ENCODE data around the gene ABCC1. TPM values are rescaled to one million over a fixed set of nuclear protein-coding genes. Genes with fewer than 3 reads are reported as not detected.

Gene ABCC1
- total and polyA plus RNA-seq, 2 of the 8 experiments (the other 6 are each of a cell fraction or from before 2014, with no cell fraction given) = 42.6 to 66.8 TPM

DNA sequence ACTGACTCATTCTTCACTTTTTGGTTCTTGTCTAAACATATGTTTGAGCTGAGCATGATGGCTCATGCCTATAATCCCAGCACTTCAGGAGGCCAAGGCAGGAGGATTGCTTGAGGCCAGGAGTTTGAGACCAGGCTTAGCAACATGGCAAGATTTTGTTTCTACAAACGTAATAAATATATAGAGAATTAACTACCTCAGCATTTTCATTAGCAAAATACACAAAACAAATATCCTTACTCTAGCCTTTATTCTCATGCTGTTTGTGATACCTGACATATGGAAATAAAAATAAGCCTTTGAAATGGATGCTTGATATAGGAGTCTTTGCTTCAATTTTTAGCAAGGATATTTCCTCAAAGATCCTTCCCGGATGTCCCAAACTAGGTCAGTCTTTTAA, 132.8 kb downstream of the ABCC1 start:
- H3K23me2 ChIP-seq (ENCODE audit: low read depth, low read length) = no peaks in the 10 kb centered on the region
- H2AK5ac ChIP-seq (ENCODE audit: low read depth, low read length) = no peak overlapping the region
- no peak overlapping the region for H3K4ac ChIP-seq (replicated peaks; ENCODE audit: insufficient read length, low read depth, low read length)
- H2BK5ac ChIP-seq (ENCODE audit: low read depth, low read length) = no peak overlapping the region
- 93% methylated on average over 2 of the region's 2 CpGs; no CpG with 5 or more reads in 1 of the 2 experiments for WGBS, 2 experiments (ENCODE audit: extremely low coverage in 1 of 2, insufficient coverage in 1 of 2, insufficient read length in 1 of 2, insufficient replicate concordance in 2 of 2, low coverage in 1 of 2, low lambda C conversion rate in 2 of 2, missing lambda C conversion rate in 1 of 2)
- no peak overlapping the region for H3K56ac ChIP-seq (replicated peaks; ENCODE audit: insufficient read length, low read depth, low read length)
- no peak overlapping the region for H4K91ac ChIP-seq (replicated peaks; ENCODE audit: insufficient read length, low read length)
- DNase-seq (ENCODE audit: low read depth in 1 of 2, low spot score in 2 of 2) (no peak), FAIRE-seq (no peak)
- no peak overlapping the region for H3K23ac ChIP-seq (ENCODE audit: insufficient read length)
- H3K4me2 ChIP-seq (ENCODE audit: insufficient read depth in 1 of 2, low read depth in 2 of 2, low read length in 2 of 2) = no peak overlapping the region
- H3K18ac ChIP-seq (ENCODE audit: extremely low read depth, low read length) = no peak overlapping the region
- no peak for TF ChIP-seq JUND (IDR thresholded peaks at IDR 0.05; ENCODE audit: low read length)
- TF ChIP-seq SRF (IDR thresholded peaks at IDR 0.05; ENCODE audit: low read depth, low read length) = no peak
- no peak for TF ChIP-seq SAP30 (IDR thresholded peaks at IDR 0.05; ENCODE audit: insufficient read depth, insufficient replicate concordance, low read length)
- TF ChIP-seq YY1 (IDR thresholded peaks at IDR 0.05; ENCODE audit: low read depth, low read length) = no peak
- no peak for TF ChIP-seq GTF2F1 (IDR thresholded peaks at IDR 0.05; ENCODE audit: borderline replicate concordance, low read depth, low read length)
- TF ChIP-seq SP1 (IDR thresholded peaks at IDR 0.05; ENCODE audit: low read depth, low read length) = no peak
- no peak for TF ChIP-seq RAD21 (IDR thresholded peaks at IDR 0.05 in 1 of 2, conservative IDR thresholded peaks at IDR 0.05 in 1 of 2; ENCODE audit: low read depth in 2 of 2, low read length in 2 of 2)
- no peak for TF ChIP-seq CBX8 (IDR thresholded peaks at IDR 0.05; ENCODE audit: borderline replicate concordance, low read depth, low read length)
- POLR2A ChIA-PET (ENCODE audit: partially characterized antibody) = no interaction called here
- H3K9me3 ChIP-seq (ENCODE audit: insufficient read depth in 2 of 2, low read depth in 1 of 2, low read length in 1 of 2) = peaks cover 0 to 7% of the 10 kb centered on the region in 2 experiments; a peak in 3 of 4 replicates
- H3K14ac ChIP-seq (ENCODE audit: insufficient read length) = no peak overlapping the region
- no peak overlapping the region for H3K27ac ChIP-seq (ENCODE audit: low read depth, low read length)
- H3K36me3 ChIP-seq (ENCODE audit: control insufficient read depth in 2 of 4, insufficient read depth in 4 of 4, low read length in 3 of 4) = peaks cover 33 to 61% (median 47%) of the 10 kb centered on the region in 4 experiments
- H2BK20ac ChIP-seq (ENCODE audit: low read length) = no peak overlapping the region
- H2AFZ ChIP-seq (ENCODE audit: low read length) = no peak overlapping the region
- peaks cover 0 to 3% of the 10 kb centered on the region in 2 experiments for H4K20me1 ChIP-seq (replicated peaks in 1 of 2; ENCODE audit: control insufficient read depth in 1 of 2, insufficient read depth in 2 of 2, low read length in 2 of 2)
- no peak overlapping the region for H2BK120ac ChIP-seq (replicated peaks; ENCODE audit: low read depth, low read length)
- H4K5ac ChIP-seq (ENCODE audit: insufficient read length, low read depth, low read length) = no peak overlapping the region
- no peak overlapping the region for H4K8ac ChIP-seq (ENCODE audit: extremely low read depth, insufficient read depth, low read length)
- no peaks in the 10 kb centered on the region for H3K4me1 ChIP-seq (replicated peaks in 1 of 4; ENCODE audit: control insufficient read depth in 3 of 4, insufficient read depth in 4 of 4, low read length in 3 of 4)
- CTCF ChIA-PET (ENCODE audit: partially characterized antibody) = no interaction called here
- no peaks in the 10 kb centered on the region for H3K79me2 ChIP-seq (ENCODE audit: control insufficient read depth in 1 of 2, insufficient read depth in 2 of 2, low read length in 2 of 2)
- no peaks in the 10 kb centered on the region for H3K79me1 ChIP-seq (ENCODE audit: low read depth, low read length)
- no peaks in the 10 kb centered on the region for H3K27me3 ChIP-seq (replicated peaks in 1 of 4; ENCODE audit: control insufficient read depth in 3 of 4, extremely low read depth in 1 of 4, insufficient read depth in 3 of 4, low read length in 3 of 4)
- no peak overlapping the region for H2BK15ac ChIP-seq (ENCODE audit: low read length)
- no peak overlapping the region for H2BK12ac ChIP-seq (ENCODE audit: low read depth, low read length)
- H3K9ac ChIP-seq (replicated peaks in 1 of 4; ENCODE audit: extremely low read depth in 1 of 4, low read depth in 3 of 4, low read length in 3 of 4) = no peak overlapping the region
- no peak overlapping the region for H3K4me3 ChIP-seq (ENCODE audit: extremely low read depth in 1 of 4, insufficient read depth in 2 of 4, low read depth in 3 of 4, low read length in 4 of 4)
